T47D (cell line): ENCODE measurements around the gene COL6A2.
"Not testable (repeated sequence)": the region's sequence is repeated elsewhere in the genome, so short reads cannot be mapped to it uniquely, and the experiment has no call there.

ENCODE experiments used
- DNase-seq, 2 experiments: peaks; one replicate each; pipeline versions ENCODE4 v3.0.0 to v3.0.0-alpha.2; 2011 to 2012; ENCODE audit warnings: low read depth in 1 of 2, low spot score in 1 of 2
- JUND ChIP-seq: IDR thresholded peaks from 2 replicates; pipeline ENCODE4 v1.6.1; 2012; ENCODE audit warnings: low read depth
- in situ Hi-C: cut with HindIII; loops from 2 replicates; pipeline ENCODE4 v1.10.0; 2016; ENCODE audit warnings: low sequenced_read_pairs, low pct_unique_long_range_greater_than_20kb

The COL6A2 gene

DNA sequence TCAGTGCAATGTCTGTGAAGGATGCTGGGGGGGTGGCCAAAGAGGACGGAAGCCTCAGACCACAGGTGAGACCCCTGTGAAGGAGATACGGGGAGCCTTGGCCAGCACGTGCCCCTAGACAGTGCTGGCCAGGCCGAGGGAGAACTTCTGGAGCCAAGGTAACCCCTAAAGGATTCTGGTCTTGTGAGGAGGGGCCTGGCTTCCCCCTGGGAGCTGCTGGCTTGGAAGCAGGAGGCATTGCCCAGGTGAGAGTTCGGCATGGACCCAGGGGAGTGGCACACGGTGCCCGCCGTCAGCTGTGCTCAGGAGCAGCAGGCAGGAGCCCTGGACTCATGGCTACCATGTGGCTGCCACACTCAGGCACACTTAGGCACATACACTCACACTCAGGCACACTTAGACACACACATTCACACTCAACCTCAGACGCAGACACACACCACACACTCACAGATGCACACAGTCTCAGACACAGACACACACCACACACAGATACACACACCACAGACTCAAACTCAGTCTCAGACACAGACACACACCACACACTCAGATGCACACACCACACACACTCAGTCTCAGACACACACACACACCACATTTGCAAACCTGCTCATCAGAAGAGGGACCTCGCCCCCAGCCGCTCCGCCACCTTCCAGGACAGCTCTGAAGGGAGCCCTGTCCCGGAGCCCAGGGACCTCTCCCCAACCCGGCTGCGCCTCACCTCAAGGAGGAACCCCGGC lies 1.1 kb upstream of the COL6A2 start:
- TF ChIP-seq JUND, result no peak
- no peak for DNase-seq
- in situ Hi-C loops, result no loop called here

- no peak for DNase-seq
- no peak for TF ChIP-seq JUND
- in situ Hi-C loops, result no loop called here
These were observed 610 bp downstream of the COL6A2 start for GRCh38 chr21:46098303-46099141.

GRCh38 chr21:46099476-46099875 lies 1.6 kb downstream of the COL6A2 start:
- no peak for TF ChIP-seq JUND
- in situ Hi-C loops, result no loop called here
- DNase-seq, result no peak

DNA sequence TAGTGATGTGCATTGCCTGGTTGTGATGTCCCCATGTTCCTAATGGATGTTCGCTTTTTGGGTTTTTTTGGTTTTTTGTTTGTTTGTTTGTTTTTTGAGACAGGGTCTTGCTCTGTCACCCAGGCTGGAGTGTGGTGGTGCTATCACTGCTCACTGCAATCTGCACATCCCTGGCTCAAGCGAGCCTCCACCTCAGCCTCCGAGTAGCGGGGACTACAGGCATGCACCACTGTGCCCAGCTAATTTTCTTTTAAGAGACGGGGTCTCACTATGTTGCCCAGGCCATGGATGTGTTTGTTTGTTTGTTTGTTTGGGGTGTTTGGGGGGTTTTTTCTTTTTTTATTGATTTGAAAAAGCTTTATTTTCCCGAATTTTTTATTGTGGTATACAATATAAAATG lies 2.1 kb downstream of the COL6A2 start:
- in situ Hi-C loops, result no loop called here
- DNase-seq, result no peak
- TF ChIP-seq JUND, result no peak

- TF ChIP-seq JUND, result no peak
- DNase-seq, result no peak
- in situ Hi-C loops, result no loop called here
These were observed 2.5 kb downstream of the COL6A2 start for GRCh38 chr21:46100426-46100825.

DNA sequence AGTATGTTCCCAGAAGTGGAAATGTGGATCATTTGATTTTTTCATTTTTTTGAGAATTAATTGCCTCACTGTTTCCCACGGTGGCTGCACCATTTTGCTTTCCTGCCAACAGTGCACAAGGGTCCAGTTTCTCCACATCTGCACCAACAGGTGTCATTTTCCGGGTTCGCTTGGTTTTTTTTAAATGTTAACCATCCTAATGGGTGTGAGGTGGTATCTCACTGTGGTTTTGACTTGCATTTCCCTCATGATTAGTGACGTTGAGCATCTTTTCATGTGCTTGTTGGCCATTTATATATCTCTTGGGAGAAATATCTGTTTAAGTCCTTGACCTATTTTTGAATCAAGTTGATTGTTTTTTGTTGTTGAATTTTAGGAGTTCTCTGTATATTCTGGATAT lies 3.0 kb downstream of the COL6A2 start:
- TF ChIP-seq JUND, result no peak
- in situ Hi-C loops, result no loop called here
- DNase-seq, result no peak

DNA sequence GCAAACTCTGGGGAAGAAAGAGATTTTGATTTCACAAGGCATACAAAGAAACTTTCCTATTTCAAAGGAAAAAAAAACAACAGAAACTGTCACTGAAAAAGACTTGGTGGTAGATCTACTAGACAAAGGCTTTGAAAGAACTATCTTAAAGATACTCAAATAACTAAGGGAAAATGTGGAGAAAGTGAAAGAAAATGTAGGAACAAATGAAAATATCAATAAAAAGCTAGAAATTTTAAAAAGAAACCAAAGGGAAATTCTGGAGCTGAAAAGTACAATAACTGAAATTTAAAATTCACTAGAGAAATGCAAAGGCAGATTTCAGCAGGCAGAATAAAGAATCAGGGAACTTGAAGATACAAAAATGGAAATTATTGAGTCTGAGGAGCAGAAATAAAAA lies 6.2 kb downstream of the COL6A2 start:
- TF ChIP-seq JUND, result no peak
- DNase-seq, result no peak
- in situ Hi-C loops, result no loop called here

- DNase-seq, in situ Hi-C loops: not testable (repeated sequence)
These were observed 9.5 kb downstream of the COL6A2 start for GRCh38 chr21:46107376-46107775.

DNA sequence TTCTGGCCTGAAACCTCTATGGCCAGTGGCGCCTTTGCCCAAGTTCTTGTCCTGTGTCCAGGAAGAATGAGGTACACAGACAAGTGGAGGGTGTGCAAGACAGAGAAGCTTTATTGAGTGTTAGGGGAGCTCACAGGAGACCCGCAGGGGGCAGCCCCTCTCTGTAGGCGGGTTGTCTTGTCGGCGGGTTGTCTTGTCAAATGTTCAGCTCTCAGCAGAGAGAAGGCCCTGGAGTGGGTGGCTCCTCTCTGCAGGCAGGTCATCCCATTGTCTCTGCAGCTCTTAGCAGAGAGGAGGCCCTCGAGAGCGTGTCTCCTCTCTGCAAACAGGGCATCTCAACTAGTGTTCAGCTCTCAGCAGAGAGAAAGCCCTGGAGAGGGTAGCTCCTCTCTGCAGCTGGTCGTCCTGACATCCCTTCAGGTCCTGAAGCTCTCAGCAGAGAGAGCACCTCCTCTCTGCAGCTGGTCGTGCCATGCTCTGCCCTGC lies 11.0 kb downstream of the COL6A2 start:
- no peak for DNase-seq
- TF ChIP-seq JUND, result no peak
- in situ Hi-C loops, result no loop called here

DNA sequence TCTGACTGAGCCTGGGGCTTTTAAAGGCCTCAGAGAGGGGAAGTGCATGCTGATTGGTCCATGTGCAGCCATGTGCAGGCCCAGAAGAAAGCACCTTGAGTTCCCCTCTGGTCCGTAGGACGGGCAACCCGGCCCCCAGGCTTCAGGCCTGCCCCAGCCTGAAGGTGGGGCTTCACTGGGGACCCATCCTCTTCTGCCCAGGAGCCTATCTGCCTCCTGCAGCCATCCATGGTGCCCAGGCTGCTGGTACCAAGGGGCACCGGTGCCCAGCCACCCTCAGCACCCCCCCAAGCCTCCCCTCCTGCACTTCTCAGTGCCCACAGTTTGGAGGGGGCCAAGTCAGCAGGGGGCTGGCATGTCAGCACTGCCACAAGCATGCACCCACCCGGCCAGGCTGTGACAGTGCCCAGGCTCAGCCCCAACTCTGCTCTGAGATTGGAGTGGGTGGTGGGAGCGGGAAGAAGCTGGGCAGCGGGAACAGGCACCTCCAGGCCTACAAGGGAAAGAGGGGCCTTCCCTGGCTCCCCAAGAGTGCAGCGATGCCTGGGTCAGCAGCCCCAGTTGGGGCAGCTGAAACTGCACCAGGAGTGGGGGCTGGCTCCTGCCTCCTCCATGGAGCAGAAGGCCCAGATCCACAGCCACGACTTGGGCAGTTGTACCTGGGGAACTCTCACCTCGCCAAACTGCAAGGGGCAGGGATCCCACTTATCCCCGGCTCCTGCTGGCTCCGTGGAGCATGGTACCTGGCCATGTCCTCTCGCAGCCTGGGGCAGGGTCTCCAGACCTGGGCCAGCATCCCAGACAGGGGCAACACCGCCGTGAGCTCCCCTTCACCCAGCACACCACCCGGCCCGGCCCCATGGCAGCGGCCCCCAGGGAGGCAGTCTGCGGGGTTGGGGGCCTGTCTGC lies 11.7 kb downstream of the COL6A2 start:
- no peak for TF ChIP-seq JUND
- in situ Hi-C loops, result no loop called here
- DNase-seq, result no peak

DNA sequence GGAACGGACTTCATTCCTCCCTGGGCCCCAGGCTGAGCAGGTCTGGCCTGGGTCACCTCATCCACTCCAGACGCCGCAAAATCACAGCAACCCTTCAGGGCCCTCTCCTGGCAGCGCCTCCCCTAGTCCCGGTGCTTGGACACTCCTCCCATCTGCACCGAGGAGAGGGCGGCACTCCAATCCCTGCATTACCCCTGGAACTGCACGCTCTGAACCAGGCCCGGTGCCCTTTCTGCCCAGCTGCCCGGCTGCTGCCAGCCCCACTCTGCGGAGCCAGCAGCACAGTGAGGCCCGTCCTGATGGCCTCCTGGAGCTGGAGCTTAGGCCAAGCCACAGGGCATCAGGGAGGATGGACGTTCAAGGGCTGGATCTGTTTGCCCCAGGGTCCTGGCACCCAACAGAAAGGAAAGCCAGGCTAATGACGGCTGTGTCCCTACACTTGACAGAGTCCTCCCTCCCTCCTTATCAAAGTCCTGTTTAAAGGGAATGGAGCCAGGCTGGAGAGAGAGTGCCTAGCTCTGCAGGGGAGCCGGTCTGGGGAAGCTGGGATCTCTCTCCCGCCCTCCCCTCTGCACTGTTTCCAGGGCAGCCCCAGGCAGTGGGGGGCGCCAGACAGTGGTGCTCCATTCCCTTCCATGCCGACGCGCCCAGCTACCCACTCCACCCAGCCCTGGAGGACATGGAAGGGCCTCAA lies 12.7 kb downstream of the COL6A2 start:
- DNase-seq, result peak in 1 of 2 experiments; percentile 24
- no peak for TF ChIP-seq JUND
- in situ Hi-C loops, result no loop called here

GRCh38 chr21:46111193-46111571 lies 13.3 kb downstream of the COL6A2 start:
- in situ Hi-C loops, result no loop called here
- TF ChIP-seq JUND, result no peak

More at GRCh38 chr21:46111193-46111571, 13.3 kb downstream of the COL6A2 start:
- DNase-seq, result no peak
